KMS-11 (cell line): ENCODE measurements around the gene TRAK1.
"Not testable (repeated sequence)": the region's sequence is repeated elsewhere in the genome, so short reads cannot be mapped to it uniquely, and the experiment has no call there.

Source experiments
- H2AFZ ChIP-seq: fragments of 200-600 bp; sonication (generic); 2 replicates; pipeline ENCODE4 v1.6.1; 2016; ENCODE audit warnings: antibody characterized with exemption, mixed run types, low read depth
- H3K27ac ChIP-seq: fragments of 200-600 bp; sonication (generic); 2 replicates; pipeline ENCODE4 v1.6.1; 2016; ENCODE audit warnings: mild to moderate bottlenecking, mixed run types
- H3K27me3 ChIP-seq: fragments of 200-600 bp; sonication (generic); 2 replicates; pipeline ENCODE4 v1.6.1; 2017; ENCODE audit warnings: mild to moderate bottlenecking, low read depth, mixed run types, moderate library complexity; ENCODE audit not compliant: insufficient read depth
- H3K36me3 ChIP-seq: fragments of 200-600 bp; sonication (generic); 2 replicates; pipeline ENCODE4 v1.6.1; 2017; ENCODE audit warnings: mild to moderate bottlenecking, mixed run types; ENCODE audit not compliant: insufficient read depth
- H3K4me1 ChIP-seq: fragments of 200-600 bp; sonication (generic); 2 replicates; pipeline ENCODE4 v1.6.1; 2016; ENCODE audit warnings: mild to moderate bottlenecking, low read depth, mixed run types; ENCODE audit not compliant: poor library complexity, severe bottlenecking
- H3K4me2 ChIP-seq: fragments of 200-600 bp; sonication (generic); 2 replicates; pipeline ENCODE4 v1.7.0; 2016; ENCODE audit warnings: mild to moderate bottlenecking, mixed run types
- H3K4me3 ChIP-seq: fragments of 200-600 bp; sonication (generic); IDR thresholded peaks from 2 replicates; pipeline ENCODE4 v1.6.1; 2017; ENCODE audit warnings: low read depth, low read length, mixed read lengths; ENCODE audit not compliant: insufficient read depth
- H3K79me2 ChIP-seq: fragments of 200-600 bp; sonication (generic); 2 replicates; pipeline ENCODE4 v1.6.1; 2016; ENCODE audit warnings: low read depth, mixed run types; ENCODE audit not compliant: insufficient read depth
- H3K9ac ChIP-seq: fragments of 200-600 bp; sonication (generic); 2 replicates; pipeline ENCODE4 v1.6.1; 2016; ENCODE audit warnings: mild to moderate bottlenecking, mixed run types
- H4K20me1 ChIP-seq: fragments of 200-600 bp; sonication (generic); 2 replicates; pipeline ENCODE4 v1.6.1; 2016; ENCODE audit warnings: mild to moderate bottlenecking, mixed run types; ENCODE audit not compliant: insufficient read depth
- TF ChIP-seq, protein P1 (sequence below): fragments of 200-600 bp; sonication (generic); conservative IDR thresholded peaks from 2 replicates; pipeline ENCODE4 v1.6.1; 2017; ENCODE audit warnings: low read depth, mild to moderate bottlenecking, antibody characterized with exemption, low read length, moderate library complexity, mixed read lengths

TRAK1 gene, protein sequence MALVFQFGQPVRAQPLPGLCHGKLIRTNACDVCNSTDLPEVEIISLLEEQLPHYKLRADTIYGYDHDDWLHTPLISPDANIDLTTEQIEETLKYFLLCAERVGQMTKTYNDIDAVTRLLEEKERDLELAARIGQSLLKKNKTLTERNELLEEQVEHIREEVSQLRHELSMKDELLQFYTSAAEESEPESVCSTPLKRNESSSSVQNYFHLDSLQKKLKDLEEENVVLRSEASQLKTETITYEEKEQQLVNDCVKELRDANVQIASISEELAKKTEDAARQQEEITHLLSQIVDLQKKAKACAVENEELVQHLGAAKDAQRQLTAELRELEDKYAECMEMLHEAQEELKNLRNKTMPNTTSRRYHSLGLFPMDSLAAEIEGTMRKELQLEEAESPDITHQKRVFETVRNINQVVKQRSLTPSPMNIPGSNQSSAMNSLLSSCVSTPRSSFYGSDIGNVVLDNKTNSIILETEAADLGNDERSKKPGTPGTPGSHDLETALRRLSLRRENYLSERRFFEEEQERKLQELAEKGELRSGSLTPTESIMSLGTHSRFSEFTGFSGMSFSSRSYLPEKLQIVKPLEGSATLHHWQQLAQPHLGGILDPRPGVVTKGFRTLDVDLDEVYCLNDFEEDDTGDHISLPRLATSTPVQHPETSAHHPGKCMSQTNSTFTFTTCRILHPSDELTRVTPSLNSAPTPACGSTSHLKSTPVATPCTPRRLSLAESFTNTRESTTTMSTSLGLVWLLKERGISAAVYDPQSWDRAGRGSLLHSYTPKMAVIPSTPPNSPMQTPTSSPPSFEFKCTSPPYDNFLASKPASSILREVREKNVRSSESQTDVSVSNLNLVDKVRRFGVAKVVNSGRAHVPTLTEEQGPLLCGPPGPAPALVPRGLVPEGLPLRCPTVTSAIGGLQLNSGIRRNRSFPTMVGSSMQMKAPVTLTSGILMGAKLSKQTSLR

DNA sequence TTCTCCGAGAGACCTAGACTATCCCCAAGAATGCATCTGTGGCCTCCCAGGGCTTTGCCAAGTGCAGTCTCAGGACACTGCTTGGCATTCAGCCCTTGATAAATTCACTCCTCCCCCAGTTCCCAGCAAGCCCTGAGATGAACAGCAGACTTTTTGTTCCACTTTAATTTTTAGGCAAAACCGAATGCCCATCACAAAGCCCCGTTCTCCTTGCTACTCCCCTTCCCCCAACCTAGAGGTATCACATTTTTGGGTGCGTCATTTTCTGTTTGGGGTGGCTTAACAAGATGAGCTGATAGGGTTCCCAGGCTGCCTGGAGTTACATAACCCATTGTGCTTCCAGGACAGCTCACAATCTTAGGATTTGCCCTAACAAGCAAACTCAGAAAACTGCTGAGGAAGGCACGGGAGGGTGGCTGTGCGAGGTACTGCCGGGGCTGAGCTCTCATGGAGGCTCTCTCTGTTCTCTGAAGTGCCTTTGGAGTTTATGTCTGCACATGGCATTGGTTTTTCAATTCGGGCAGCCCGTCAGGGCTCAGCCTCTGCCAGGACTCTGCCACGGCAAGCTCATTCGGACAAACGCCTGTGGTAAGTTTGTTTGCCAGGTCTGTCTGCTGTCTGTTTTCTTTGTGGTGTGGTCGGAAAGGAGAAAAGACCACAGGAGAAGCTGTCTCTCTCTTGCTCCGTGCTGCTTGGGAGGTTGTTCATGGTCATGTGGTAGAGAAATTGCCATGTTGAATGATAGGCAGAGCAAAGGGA lies at the start of gene TRAK1:
Gene TRAK1, plus strand, starts transcription at position 385 of the 759 bp plus-strand sequence. Its CDS starts 113 bp downstream, at position 498.
- H3K27me3 ChIP-seq = no peaks in the 10 kb centered on the region
- no peak within 1 kb of the TSS for H3K9ac ChIP-seq
- peaks cover 44% of the 10 kb centered on the region for H3K4me1 ChIP-seq
- H3K4me3 ChIP-seq = no peak within 1 kb of the TSS
- TF ChIP-seq, protein P1, sequence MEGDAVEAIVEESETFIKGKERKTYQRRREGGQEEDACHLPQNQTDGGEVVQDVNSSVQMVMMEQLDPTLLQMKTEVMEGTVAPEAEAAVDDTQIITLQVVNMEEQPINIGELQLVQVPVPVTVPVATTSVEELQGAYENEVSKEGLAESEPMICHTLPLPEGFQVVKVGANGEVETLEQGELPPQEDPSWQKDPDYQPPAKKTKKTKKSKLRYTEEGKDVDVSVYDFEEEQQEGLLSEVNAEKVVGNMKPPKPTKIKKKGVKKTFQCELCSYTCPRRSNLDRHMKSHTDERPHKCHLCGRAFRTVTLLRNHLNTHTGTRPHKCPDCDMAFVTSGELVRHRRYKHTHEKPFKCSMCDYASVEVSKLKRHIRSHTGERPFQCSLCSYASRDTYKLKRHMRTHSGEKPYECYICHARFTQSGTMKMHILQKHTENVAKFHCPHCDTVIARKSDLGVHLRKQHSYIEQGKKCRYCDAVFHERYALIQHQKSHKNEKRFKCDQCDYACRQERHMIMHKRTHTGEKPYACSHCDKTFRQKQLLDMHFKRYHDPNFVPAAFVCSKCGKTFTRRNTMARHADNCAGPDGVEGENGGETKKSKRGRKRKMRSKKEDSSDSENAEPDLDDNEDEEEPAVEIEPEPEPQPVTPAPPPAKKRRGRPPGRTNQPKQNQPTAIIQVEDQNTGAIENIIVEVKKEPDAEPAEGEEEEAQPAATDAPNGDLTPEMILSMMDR = no peak
- no peaks in the 10 kb centered on the region for H3K36me3 ChIP-seq
- H3K79me2 ChIP-seq = no peaks in the 10 kb centered on the region
- no peaks in the 10 kb centered on the region for H4K20me1 ChIP-seq
- no peak within 1 kb of the TSS for H3K4me2 ChIP-seq
- no peak within 1 kb of the TSS for H3K27ac ChIP-seq
- H2AFZ ChIP-seq = no peak within 1 kb of the TSS

DNA sequence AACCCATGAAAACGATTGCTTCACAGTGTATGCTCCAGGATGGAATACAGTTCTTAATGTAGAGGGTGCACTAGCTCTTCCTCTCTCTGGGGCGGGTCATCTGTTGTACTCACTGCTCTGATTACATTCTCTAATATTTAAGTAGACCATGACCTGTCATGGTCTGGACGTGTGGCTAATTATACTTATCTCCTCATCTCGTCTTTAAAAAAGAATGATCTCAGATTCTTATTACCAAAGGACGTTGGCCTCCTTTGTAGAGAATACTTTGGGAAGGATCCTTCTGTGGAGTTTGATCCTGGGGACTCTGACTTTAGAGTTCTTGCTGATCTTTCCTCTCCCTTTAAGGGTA lies 48.4 kb upstream of the TRAK1 start:
- H4K20me1 ChIP-seq = no peaks in the 10 kb centered on the region
- H3K4me1 ChIP-seq = no peaks in the 10 kb centered on the region
- no peaks in the 10 kb centered on the region for H3K27me3 ChIP-seq
- no peak overlapping the region for H3K27ac ChIP-seq
- TF ChIP-seq, protein P1 = no peak
- H3K36me3 ChIP-seq = no peaks in the 10 kb centered on the region
- H3K9ac ChIP-seq = no peak overlapping the region
- no peak overlapping the region for H2AFZ ChIP-seq
- no peak overlapping the region for H3K4me2 ChIP-seq
- H3K79me2 ChIP-seq = no peaks in the 10 kb centered on the region
- H3K4me3 ChIP-seq = no peak overlapping the region

DNA sequence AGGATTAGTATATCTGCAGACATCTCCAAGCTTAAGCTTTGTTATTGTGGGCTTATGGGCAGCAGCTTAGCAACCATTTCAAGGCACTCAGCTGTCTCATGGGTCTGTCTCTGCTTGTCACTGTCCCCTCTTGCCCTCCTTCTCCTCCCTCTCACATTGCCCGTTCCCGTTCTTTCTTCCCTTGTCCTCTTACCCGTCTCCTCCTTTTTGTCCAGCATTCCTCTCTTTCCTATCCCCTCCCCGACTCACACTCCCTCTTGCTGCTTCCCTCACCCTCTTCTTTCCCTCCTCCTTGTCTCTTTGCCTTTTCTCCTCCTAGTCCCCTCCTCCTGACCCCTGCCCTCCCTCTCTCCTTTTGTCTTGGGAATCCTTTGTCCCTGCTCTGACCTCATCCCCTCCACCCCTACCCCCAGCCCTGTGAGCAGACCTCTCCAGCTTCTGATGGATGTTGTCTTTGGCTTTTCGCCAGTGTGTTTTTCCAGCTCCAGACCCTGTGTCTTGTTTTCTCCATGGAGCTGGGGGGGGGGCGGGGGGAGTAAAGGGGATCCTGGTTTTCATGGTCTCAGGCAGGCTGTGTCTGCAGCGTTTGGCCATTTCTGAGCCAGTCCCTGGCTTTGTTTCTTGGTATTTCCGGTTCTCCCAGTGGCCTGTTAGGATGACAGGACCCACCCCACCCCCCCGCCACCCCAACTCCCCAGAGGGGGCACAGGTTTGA lies 47.9 kb upstream of the TRAK1 start:
- Histone ChIP-seq H3K36me3 (no peaks in the 10 kb centered on the region), H2AFZ (no peak overlapping the region), H3K4me3 (no peak overlapping the region), H3K4me2 (no peak overlapping the region), H3K27me3 (no peaks in the 10 kb centered on the region), H4K20me1 (no peaks in the 10 kb centered on the region), H3K79me2 (no peaks in the 10 kb centered on the region), H3K27ac (no peak overlapping the region), H3K4me1 (peaks cover 1% of the 10 kb centered on the region), H3K9ac (no peak overlapping the region)
- TF ChIP-seq, protein P1 = no peak

DNA sequence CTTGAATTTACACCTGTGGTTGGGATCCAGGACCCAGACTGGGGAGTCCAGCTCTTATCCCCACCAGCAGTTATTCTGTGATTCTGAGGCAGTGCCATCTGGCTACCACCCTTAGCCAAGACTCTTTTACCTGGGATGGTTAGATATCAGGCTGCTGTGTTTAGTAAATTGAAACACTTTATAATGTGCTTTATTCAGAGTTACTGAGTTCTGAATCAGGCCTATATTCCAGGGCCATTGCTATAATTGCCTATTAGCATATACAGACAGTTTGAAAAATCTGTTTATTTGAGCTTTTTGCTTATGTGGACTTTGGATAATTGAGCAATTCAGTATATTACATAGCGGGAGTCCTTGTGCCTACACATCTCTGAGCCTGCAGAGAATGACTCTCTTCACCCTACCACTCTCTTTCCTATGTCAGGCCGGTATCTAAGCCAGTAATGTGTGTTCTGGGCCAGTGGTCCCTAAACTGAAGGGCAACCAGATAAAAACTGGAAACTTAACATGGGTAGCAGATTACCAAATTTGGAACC lies 45.4 kb upstream of the TRAK1 start:
- Histone ChIP-seq H4K20me1 (no peaks in the 10 kb centered on the region), H3K27me3 (no peaks in the 10 kb centered on the region), H3K4me2 (no peak overlapping the region), H3K4me1 (peaks cover 6% of the 10 kb centered on the region), H3K79me2 (no peaks in the 10 kb centered on the region), H3K4me3 (no peak overlapping the region), H3K36me3 (no peaks in the 10 kb centered on the region), H3K27ac (no peak overlapping the region), H3K9ac (no peak overlapping the region), H2AFZ (no peak overlapping the region)
- TF ChIP-seq, protein P1 = no peak

DNA sequence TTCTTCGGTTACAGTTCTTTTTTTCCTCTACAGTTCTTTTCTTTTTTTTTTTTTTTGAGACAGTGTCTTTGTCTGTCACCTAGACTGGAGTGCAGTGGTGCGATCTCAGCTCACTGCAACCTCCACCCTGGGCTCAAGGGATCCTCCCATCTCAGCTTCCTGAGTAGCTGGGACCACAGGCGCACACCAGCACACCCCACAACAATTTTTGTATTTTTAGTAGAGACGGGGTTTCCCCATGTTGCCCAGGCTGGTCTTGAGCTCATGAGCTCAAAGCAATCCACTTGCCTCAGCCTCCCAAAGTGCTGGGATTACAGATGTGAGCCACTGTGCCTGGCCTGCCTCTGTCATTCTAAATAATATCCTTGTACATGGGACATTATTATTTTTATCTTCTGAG lies 42.6 kb upstream of the TRAK1 start:
- H3K4me3 ChIP-seq, H3K4me2 ChIP-seq: not testable (repeated sequence)

More for the DNA sequence above, 42.6 kb upstream of the TRAK1 start:
- H3K79me2 ChIP-seq, H3K9ac ChIP-seq, H4K20me1 ChIP-seq, H3K36me3 ChIP-seq, H3K4me1 ChIP-seq, H3K27me3 ChIP-seq, H2AFZ ChIP-seq, H3K27ac ChIP-seq: not testable (repeated sequence)
